Left renal pelvis (tissue), 4 donors: ENCODE results near the gene FAM216B. TPM values are rescaled to one million over a fixed set of nuclear protein-coding genes. Genes with fewer than 3 reads are reported as not detected.
A peak's percentile ranks its signal among the peaks of the same experiment; 100 is the strongest.

ENCODE experiments used
- DNase-seq, 4 donors: peaks; one replicate each; pipeline ENCODE4 v3.0.0-alpha.2; 2013; ENCODE audit warnings: low read depth in 4 of 4, low spot score in 3 of 4
- polyA plus RNA-seq, 4 donors: library from polyadenylated mRNA; unstranded; fragments of 120-200 nt; gene quantifications; one replicate each; pipeline ENCODE4 v1.2.1, GENCODE V29; 2013; ENCODE audit not compliant: insufficient read length in 4 of 4

Gene FAM216B
- polyA plus RNA-seq, 4 donors = not detected

DNA sequence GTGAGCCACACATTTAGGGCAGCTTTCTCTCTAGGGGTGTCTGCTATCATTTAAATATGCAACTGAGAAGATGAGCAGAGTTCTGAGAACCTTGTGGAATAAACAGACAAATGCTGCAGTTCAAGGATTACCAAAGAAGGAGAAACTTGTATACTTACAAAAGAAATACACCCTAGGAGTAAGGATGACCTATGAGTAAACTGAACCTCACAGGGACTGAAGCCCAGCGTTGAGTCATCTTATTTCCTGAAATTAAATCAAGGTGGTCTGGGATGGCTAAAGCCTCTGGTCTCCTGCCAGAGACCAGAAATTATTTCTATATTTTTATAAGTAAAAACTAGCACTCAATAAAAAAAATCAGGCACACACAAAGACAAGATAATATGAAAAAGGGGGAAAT is 40.1 kb downstream of the FAM216B start:
- DNase-seq = no peak

DNA sequence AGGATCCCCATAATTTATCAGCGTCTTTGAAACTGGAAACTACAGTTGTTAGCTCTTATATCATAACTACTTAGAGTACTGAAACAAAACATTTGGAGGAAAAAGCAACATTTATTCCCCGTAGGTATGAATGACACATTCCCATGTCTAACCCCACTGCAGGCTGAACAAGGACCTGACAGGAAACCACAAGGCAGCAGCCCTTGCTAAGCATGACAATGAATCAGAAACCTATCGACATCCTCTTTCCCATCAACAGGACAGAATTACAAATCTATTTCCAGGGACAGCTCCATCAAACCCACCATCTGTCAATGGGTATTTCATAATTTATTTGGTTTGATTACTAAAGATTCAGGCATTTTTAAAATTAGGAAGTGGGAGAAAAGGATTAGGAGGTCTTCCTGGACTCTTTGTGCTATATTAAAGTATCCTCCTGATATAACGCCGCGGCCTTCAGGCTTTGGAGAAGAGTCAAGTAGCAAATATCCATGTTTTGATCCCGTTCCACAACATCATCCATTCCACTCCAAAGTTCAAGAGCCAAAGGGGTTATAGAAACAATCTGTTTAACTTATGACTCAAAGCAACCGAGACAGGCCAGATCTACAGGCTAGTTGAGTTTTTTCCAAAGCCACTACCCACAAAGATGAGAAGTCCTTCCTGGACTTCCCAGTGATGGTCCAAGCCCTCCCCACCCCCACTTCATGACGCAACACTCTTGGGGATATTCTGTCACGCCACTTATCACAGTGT is 51.1 kb downstream of the FAM216B start:
- no peak for DNase-seq

DNA sequence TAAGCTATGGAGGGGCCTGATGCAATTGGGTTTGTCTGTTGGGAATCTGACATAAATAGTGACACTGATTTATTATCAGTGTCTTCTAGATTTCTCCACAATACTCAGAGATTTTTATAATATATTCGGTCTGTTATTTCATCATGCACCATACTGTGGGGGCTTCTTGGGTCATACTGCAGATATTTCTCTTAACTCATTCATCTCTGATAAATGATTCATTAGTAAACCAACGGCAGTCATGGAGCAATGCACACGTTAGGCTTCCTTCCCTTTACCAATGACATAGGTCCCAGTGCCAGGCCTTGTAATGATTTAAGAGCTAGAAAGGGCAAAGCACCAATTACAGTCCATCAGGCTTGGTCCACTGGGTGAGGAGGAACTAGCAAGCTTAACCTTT is 53.6 kb downstream of the FAM216B start:
- DNase-seq = no peak

DNA sequence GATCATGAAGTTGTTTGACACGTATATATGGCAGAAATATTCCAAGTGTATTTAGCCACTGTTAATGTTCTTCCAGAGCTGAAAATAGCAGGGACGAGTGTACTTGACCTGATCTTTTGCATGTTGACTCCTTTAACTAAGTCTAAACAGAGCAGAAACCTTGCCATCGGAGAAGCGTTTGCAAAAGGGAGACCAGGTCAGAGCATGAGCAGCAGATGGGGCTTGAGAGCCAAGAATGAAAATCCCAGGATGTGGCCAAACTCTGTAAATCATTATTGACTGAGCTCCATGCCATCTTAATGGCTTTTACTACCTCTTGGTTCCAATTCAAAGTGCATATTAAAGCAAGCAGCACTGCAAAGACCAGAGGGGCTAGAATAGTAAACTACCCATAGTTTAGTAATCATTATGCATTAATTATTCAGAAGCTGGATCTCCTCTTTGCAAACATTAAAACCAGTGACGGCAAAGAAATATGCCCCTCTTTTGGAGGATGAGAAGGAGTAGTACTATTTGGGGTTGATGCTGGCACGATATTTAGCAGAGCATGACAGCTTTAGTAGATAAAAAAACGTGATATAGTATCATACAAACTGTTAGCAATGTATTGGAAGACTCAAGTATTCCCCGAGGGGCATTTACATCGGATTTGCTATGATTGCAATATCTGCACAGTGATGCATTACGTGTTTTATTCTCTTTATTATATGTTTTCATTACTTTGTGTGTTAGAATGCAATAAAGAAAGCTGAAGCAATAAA is 55.7 kb downstream of the FAM216B start:
- DNase-seq = peak in 3 of 4 donors; percentile 12 to 37 (median 22)

Other genes starting within 250 kb of the FAM216B start
- under 1 TPM; 0.25 to 0.74 (median 0.46) TPM for gene TNFSF11, start 207.4 kb upstream of the FAM216B start, polyA plus RNA-seq
- gene EPSTI1, start 210.7 kb downstream of the FAM216B start, polyA plus RNA-seq = 10 to 100 TPM; 11.8 to 13.4 (median 13.0) TPM
- 10 to 100 TPM; 19.4 to 31.1 (median 29.1) TPM for gene DNAJC15, start 242.0 kb downstream of the FAM216B start, polyA plus RNA-seq